Glomerular endothelial cell (primary cell): Measurements from ENCODE around the gene FMN1. TPM values are rescaled to one million over a fixed set of nuclear protein-coding genes. Genes with fewer than 3 reads are reported as not detected.

Experiments
- DNase-seq: peaks from one replicate; pipeline ENCODE4 v3.0.0-alpha.2; 2011; ENCODE audit warnings: low read depth, low spot score; ENCODE audit errors: extremely low read depth
- total RNA-seq: library from RNA; depleted of rRNA; stranded (reverse); fragments of >200 nt; gene quantifications from 2 replicates; pipeline ENCODE4 v1.2.3, GENCODE V29; 2015

The FMN1 gene
- total RNA-seq, 1 donor from 2014 or later = 0.58 TPM

DNA sequence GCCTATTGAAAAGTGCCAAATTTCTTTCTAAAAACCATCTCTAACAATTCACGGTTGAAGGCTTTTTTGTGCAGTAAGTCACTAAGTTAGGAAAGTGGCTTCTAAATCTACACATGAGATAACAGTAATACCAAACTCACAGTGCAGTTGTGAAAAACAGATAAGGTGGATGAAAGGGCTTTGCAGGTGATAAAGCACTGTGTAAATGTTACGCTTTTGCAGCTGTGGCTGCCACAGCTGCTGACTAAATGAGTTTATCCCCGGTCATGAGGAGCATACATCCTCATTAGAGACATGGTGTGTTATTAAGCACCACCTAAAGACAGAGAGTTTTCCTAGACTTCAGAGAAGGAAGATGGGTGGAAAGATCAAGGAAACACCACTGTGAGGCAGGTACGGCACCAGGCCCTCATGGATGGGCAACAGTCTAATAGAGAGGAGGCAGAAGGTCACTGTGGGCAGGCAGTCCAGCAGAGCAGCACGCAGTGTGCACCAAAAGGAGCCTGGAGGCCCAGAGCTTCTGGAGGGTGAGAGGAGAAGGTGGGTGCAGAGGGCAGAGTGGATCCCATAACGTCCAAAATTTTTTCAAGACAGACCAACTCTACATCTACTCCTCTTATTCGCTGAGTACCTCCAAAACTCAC is 68.5 kb downstream of the FMN1 start:
- no peak for DNase-seq

GRCh38 chr15:33124811-33125210 is 69.7 kb downstream of the FMN1 start:
- DNase-seq = no peak

DNA sequence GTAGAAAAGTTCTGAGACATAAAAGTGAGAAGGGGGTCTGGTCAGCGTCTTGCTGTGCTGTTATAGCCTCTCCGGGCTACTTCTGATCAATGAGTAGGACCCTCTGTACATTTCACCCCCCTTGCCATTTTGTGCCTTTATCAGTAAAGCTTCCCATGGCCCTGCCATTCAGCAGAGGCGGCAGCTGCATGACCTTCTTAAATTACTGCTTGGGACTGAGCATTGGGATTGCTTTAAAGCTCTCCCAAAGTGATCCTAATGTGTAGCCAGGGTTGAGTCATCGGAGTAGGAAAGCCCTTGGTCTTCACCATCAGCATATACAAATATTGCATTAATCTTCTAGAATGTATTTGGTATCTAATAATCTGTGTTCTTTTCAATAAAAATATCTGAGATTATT is 70.2 kb downstream of the FMN1 start:
- DNase-seq = no peak

DNA sequence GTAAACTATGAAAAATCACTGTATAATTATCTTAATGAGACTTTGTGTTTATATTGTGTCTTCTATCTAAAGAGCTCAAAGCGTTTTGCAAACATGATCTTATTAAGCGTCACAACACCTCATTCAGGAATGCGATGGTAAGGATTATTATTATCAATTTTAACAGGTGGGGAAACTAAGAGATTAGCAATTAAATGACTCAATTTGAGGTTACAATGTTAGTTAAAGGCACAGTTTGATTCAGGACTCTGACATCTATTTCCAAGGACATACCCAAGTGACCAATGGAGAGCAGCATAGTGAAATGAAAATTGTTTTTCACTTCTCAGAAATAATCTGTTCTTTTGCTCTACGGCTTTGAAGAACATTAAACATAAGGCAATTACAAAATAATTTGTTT is 74.6 kb downstream of the FMN1 start:
- DNase-seq = no peak

- no peak for DNase-seq
These were observed 75.2 kb downstream of the FMN1 start for GRCh38 chr15:33119273-33119672.

- no peak for DNase-seq
These were observed 78.3 kb downstream of the FMN1 start for GRCh38 chr15:33116198-33116597.

GRCh38 chr15:33115191-33115861 is 79.2 kb downstream of the FMN1 start:
- DNase-seq = no peak

GRCh38 chr15:33114374-33114717 is 80.2 kb downstream of the FMN1 start:
- no peak for DNase-seq

DNA sequence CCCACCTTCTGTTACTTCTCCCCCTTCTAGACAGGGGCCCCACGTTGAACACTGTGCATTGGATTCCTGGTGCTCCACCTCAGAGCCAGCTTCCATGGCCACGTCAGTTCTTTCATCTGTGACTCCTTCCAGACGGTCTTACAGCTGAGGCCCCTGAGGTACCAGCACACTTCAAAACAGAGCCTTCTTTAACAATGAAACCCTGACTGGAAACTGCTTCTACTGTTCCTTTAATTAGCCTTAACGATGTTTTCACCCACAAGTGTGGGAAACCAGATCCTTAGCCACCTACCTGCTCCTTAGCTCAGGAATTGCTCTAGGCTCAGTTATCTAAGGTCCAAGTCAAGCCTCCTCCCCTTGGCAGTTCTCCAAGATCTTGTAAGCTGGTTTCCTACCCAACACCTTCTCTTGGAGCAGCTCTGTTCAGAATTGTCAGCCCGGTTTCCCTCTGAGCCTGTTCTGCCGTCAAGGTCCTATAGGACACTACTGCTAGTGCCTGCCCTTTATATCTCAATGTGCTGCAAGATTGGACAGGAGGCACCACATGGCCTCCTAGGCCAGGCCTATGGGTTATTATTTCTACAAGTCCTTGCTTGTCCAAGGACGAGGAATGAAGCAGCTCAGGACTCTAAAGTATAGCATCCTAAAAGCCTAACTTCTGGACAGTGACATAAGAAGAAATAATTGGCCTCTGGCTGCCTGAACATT is 80.7 kb downstream of the FMN1 start:
- no peak for DNase-seq

- DNase-seq = no peak
These were observed 81.9 kb downstream of the FMN1 start for GRCh38 chr15:33112541-33113105.

GRCh38 chr15:33111041-33111451 is 83.5 kb downstream of the FMN1 start:
- no peak for DNase-seq

DNA sequence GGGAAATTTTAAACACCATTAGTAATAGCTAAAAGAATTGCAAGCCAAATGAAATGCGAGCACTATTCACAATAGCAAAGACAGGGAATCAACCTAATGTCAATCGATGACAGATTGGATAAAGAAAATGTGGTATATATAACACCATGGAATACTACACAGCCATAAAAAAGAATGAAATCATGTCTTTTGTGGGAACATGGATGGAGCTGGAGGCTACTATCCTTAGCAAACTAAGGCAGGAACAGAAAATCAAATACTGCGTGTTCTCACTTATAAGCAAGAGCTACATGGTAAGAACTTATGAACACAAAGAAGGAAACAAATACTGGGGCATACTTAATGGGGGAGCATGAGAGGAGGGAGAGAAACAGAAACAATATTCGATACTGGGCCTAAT is 85.2 kb downstream of the FMN1 start:
- no peak for DNase-seq

DNA sequence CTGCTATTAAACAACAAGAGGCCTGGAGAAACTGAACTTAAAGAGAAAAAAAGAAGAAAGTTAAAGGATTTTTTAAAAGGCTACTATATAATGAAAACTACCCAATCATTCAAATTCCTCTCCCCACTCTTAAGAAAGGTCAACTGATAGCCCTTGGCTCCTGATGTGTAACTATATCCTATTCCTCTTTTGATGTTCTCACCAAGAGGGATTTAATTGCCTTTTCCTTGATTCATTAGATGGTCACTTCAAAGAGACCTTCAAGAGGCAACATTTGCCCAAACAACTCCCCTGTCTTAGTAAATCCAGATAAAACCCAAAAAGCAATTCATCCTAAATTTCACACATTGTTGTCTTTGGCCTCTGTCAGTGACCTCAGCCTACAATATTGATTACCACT is 86.0 kb downstream of the FMN1 start:
- DNase-seq = no peak

- DNase-seq = no peak
These were observed 86.6 kb downstream of the FMN1 start for GRCh38 chr15:33107950-33108349.

GRCh38 chr15:33104212-33104611 is 90.3 kb downstream of the FMN1 start:
- no peak for DNase-seq

GRCh38 chr15:33101036-33101435 is 93.5 kb downstream of the FMN1 start:
- no peak for DNase-seq

DNA sequence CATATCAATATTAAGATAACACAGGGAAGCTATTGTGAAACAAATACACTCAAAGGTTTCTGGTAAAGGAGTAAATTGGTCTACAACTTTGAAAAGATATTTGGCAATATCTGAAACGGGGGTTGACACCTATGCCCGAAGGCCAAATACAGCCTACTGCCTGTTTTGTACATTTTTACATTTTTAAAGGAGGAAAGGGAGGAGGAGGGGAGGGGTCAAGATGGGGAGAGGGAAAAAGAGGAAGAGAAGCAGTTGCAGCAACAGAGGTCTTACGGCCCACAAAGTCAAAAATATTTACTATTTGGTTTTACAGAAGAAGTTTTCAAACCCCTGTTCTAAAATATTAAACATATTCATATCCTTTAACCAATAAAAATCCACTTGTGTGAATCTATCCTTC is 94.2 kb downstream of the FMN1 start:
- no peak for DNase-seq

DNA sequence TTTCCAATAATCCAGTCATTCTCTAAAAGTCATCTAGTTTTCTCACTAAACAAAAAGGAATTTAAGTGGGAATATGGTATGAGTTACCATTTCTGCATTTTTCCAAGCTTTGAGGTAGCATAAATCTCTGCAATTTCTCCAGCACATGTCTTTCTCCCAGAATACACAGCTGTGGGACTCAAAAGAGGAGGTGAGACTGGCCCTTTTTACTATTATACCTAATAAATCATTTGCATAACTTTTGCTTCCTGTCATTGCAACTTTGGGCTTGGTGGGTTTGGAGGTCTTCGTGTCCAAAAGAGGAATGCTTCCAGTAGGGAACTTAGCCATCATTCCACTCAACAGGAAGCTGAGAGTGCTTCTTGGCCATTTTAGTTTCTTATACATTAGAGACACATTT is 94.8 kb downstream of the FMN1 start:
- DNase-seq = no peak

- DNase-seq = no peak
These were observed 95.3 kb downstream of the FMN1 start for GRCh38 chr15:33099213-33099612.

GRCh38 chr15:33098094-33099058 is 96.1 kb downstream of the FMN1 start:
- DNase-seq = no peak

DNA sequence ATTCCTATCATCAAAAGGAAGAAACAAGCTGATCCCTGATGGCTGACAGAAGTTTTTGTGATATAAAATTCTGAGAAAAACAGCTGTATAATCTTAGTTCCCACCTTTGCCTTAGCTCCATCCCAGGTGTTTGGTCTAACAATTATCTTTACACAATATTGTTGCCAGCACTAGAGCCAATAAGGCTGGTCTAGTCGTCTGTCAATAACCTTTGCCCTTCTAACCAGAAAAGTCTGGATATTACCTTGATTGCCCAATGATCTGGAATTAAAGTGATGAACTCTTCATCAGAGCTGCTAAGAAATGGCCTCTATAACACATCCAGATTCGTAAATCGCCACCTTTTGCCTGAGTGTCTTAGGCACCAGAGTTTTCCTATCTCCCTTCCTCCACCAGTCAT is 98.4 kb downstream of the FMN1 start:
- DNase-seq = no peak
